Breast epithelium (tissue), 3 donors: Measurements from ENCODE around the gene BBX.

ENCODE experiments used
- CTCF ChIP-seq, 3 donors: fragments of 450-650 bp; IDR thresholded peaks; one replicate each; pipeline ENCODE4 v1.5.1; 2016 to 2017; ENCODE audit warnings: antibody characterized with exemption in 3 of 3, mild to moderate bottlenecking in 3 of 3, moderate library complexity in 3 of 3
- POLR2A ChIP-seq: fragments of 450-650 bp; IDR thresholded peaks from one replicate; pipeline ENCODE4 v1.6.1; 2016; ENCODE audit warnings: antibody characterized with exemption, mild to moderate bottlenecking, moderate library complexity

- TF ChIP-seq CTCF (IDR thresholded peaks at IDR 0.05) (no peak), POLR2A (no peak)
Measured at GRCh38 chr3:107476462-107476861, 46.3 kb upstream of the BBX start.
